Tibial artery (tissue), 4 donors: ENCODE data around the gene NTM.

Experiments
- DNase-seq, 2 donors: peaks; one replicate each; pipeline ENCODE4 v3.0.0-alpha.2; 2019
- H3K27ac ChIP-seq, 2 donors: fragments of 200-600 bp; sonication (generic) in 1 of 2; 1 replicate in 1 of 2; 2 replicates in 1 of 2; pipeline ENCODE4 v1.5.1; 2018 to 2019; ENCODE audit warnings: mild to moderate bottlenecking in 1 of 2
- H3K27me3 ChIP-seq, 2 donors: fragments of 200-600 bp; sonication (generic) in 1 of 2; one replicate each; pipeline versions ENCODE4 v1.5.1 to v1.6.0; 2016 to 2019
- H3K36me3 ChIP-seq, 3 donors: fragments of 200-600 bp; sonication (generic) in 2 of 3; one replicate each; pipeline ENCODE4 v1.5.1; 2016 to 2019; ENCODE audit warnings: mild to moderate bottlenecking in 2 of 3
- H3K4me1 ChIP-seq, 4 donors: fragments of 200-600 bp; sonication (generic) in 2 of 4; 1 replicate in 3 of 4; 2 replicates in 1 of 4; pipeline ENCODE4 v1.5.1; 2016 to 2019
- H3K4me3 ChIP-seq, 2 donors: fragments of 200-600 bp; sonication (generic) in 1 of 2; 1 replicate in 1 of 2; 2 replicates in 1 of 2; pipeline ENCODE4 v1.5.1; 2018 to 2019; ENCODE audit warnings: mild to moderate bottlenecking in 2 of 2
- H3K9me3 ChIP-seq, 3 donors: fragments of 200-600 bp; sonication (generic) in 1 of 3; one replicate each; pipeline ENCODE4 v1.5.1; 2016 to 2019
- intact Hi-C: fragments of 100-400 bp; cut with DNase I; formaldehyde crosslinking; loops from one replicate; pipeline ENCODE4 v1.15.0; 2023; ENCODE audit warnings: low total_unique reads
- TF ChIP-seq, protein P1 (sequence below), 2 experiments: fragments of 200-600 bp in 1 of 2; fragments of 450-650 bp in 1 of 2; IDR thresholded peaks; one replicate each; pipeline ENCODE4 v1.5.1; 2017 to 2019; ENCODE audit warnings: antibody characterized with exemption in 2 of 2, mild to moderate bottlenecking in 1 of 2, moderate library complexity in 1 of 2

Gene NTM

DNA sequence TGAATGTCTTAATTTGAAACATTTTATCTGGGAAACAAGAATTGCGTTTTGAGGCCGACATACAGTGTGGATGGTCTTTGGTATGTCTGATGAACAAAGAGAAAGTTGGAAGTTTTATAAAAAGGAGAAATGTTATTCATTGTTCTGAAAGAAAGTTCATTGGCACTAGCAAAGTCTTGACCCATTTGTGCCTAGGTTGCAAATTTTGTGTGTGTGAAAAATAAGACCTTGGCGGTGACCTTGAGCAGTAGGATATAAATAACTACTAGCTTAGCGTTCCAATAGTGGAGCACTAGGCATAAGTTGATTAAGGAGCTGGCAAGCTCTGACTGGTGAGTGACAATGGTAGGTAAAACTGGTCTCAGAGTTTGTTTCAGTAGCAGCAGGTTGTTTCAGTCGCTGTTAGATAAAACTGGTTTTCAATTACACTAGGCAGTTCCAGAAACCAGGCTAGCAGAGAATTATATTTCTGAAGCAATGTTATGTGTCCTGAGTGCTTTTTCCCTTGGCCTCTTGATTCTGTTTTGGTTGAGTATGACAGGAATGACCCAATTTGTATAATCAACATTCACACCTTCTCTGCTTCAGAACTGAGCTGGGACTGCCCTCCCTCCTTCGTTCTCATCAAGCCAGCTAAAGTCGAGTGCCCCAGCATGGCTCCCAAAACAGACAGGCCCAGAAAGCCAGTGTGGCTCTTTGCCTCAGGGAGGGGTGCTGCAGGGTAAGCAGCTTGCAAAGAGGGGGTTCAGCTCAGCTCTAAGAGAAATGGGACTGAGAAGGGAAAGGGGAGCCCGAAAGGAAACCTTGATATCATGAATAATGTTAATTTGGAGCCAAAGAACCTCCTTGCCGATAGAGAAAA is 85.7 kb downstream of the NTM start:
- no peak for DNase-seq
- Histone ChIP-seq H3K4me3 (no peak overlapping the region), H3K27me3 (no peaks in the 10 kb centered on the region), H3K4me1 (no peaks in the 10 kb centered on the region), H3K9me3 (no peaks in the 10 kb centered on the region), H3K36me3 (no peaks in the 10 kb centered on the region), H3K27ac (no peak overlapping the region)
- TF ChIP-seq, protein P1, sequence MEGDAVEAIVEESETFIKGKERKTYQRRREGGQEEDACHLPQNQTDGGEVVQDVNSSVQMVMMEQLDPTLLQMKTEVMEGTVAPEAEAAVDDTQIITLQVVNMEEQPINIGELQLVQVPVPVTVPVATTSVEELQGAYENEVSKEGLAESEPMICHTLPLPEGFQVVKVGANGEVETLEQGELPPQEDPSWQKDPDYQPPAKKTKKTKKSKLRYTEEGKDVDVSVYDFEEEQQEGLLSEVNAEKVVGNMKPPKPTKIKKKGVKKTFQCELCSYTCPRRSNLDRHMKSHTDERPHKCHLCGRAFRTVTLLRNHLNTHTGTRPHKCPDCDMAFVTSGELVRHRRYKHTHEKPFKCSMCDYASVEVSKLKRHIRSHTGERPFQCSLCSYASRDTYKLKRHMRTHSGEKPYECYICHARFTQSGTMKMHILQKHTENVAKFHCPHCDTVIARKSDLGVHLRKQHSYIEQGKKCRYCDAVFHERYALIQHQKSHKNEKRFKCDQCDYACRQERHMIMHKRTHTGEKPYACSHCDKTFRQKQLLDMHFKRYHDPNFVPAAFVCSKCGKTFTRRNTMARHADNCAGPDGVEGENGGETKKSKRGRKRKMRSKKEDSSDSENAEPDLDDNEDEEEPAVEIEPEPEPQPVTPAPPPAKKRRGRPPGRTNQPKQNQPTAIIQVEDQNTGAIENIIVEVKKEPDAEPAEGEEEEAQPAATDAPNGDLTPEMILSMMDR (IDR thresholded peaks at IDR 0.05): no peak
- intact Hi-C loops: no loop called here

DNA sequence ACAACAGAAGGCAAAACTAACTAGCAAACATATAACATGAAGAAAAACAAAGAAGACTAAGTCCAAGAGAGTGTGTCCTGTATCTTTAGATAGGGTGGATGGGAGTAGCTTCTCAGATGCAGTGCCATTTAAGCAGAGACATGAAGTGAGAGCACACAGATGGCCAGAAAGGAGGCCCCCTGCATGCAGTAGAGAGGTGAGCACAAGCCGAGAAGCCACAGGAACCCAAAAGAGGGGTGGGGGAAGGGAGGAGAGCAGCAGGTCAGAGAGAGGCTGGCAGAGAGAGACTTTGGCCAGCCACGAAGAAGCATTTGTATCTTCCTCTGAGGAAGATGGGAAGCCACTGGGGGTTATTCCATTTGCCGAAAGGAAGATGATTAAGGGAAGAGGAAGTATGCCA is 86.7 kb downstream of the NTM start:
- no peak for DNase-seq
- Histone ChIP-seq H3K27ac (no peak overlapping the region), H3K4me3 (no peak overlapping the region), H3K27me3 (no peaks in the 10 kb centered on the region), H3K4me1 (no peaks in the 10 kb centered on the region), H3K9me3 (no peaks in the 10 kb centered on the region), H3K36me3 (no peaks in the 10 kb centered on the region)
- TF ChIP-seq, protein P1 (IDR thresholded peaks at IDR 0.05): no peak
- intact Hi-C loops: no loop called here

DNA sequence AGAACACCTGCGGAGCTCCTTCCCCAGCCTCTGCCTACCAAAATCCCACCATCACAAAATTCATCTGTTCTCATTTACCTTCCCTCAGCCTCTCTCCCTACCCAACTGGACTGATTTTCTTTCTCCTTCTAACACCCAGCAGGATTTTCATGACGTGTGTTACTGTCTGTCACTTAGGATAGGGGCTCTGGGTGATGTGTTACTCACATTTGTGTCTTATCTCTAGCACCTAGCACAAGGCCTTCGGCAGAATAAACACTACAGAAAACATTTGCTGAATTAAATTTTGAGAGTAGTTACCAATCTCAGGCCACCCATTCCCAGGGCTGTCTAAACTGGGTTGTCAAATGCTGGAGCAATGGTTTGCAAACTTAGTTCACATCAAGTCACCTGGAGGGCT is 88.0 kb downstream of the NTM start:
- H3K9me3 ChIP-seq: no peaks in the 10 kb centered on the region
- H3K4me3 ChIP-seq: no peak overlapping the region
- intact Hi-C loops: no loop called here
- DNase-seq: no peak
- H3K4me1 ChIP-seq: no peaks in the 10 kb centered on the region
- peaks cover 0 to 5% of the 10 kb centered on the region in 2 donors for H3K27me3 ChIP-seq
- no peak overlapping the region for H3K27ac ChIP-seq
- H3K36me3 ChIP-seq: no peaks in the 10 kb centered on the region
- TF ChIP-seq, protein P1 (IDR thresholded peaks at IDR 0.05): no peak

DNA sequence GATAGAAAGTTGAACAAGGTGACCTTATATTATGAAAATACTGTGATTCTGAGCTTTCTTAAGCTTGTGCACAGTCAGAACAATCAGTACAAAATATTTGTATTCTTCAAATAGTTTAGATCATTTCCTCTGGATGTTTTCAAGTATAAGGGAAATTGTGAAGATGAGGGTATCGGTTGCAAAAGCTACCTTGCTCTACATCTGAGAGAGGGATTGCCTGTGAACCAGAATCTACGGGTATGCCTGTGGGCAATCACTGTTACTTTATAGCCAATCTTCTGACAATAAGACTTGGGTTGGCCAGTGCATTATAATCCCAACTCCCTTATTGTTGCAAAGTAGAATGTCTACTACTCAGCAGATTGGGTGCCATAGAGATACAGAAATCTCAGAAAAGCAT is 90.5 kb downstream of the NTM start:
- Histone ChIP-seq H3K27me3 (peaks cover 0 to 29% of the 10 kb centered on the region in 2 donors), H3K9me3 (no peaks in the 10 kb centered on the region), H3K4me1 (no peaks in the 10 kb centered on the region), H3K27ac (no peak overlapping the region), H3K4me3 (no peak overlapping the region), H3K36me3 (no peaks in the 10 kb centered on the region)
- TF ChIP-seq, protein P1 (IDR thresholded peaks at IDR 0.05): no peak
- no peak for DNase-seq
- intact Hi-C loops: no loop called here

DNA sequence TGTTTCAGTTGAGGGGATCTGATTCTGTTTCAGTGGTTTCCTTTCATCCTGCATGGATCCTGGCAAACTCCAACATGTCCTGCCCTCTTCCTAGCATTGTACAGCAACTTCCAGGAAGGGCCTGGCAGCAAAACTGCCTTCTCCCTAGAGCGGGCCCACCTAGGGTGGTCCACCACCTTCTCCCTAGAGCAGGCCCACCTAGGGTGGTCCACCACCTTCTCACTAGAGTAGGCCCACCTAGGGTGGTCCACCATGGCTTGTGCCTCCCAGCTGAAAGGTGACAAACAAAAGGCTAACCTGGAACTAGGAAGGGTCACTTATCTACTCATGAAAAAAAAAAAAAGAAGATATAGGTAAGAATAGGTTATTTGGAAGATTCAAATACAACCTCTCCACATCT is 92.2 kb downstream of the NTM start:
- no peak for DNase-seq
- H3K4me1 ChIP-seq: no peaks in the 10 kb centered on the region
- peaks cover 0 to 34% of the 10 kb centered on the region in 2 donors for H3K27me3 ChIP-seq
- H3K27ac ChIP-seq: no peak overlapping the region
- TF ChIP-seq, protein P1 (IDR thresholded peaks at IDR 0.05): no peak
- H3K4me3 ChIP-seq: no peak overlapping the region
- H3K36me3 ChIP-seq: no peaks in the 10 kb centered on the region
- H3K9me3 ChIP-seq: no peaks in the 10 kb centered on the region
- intact Hi-C loops: no loop called here
